PC-9 (cell line): ENCODE results near the gene SIK3. TPM values are rescaled to one million over a fixed set of nuclear protein-coding genes. Genes with fewer than 3 reads are reported as not detected.

Source experiments
- BruUV-seq: library from RNA; stranded (reverse); fragments of 400-500 nt; replicated peaks from 2 replicates; lab custom pipeline; 2021; lab: Mats Ljungman, UMichigan
- CTCF ChIA-PET: fragments of 300-600 bp; sonication (Branson Sonifier 250); formaldehyde crosslinking; loops from one replicate; lab custom pipeline; 2022; ENCODE audit warnings: antibody characterized with exemption; lab: Charles Lee
- POLR2A ChIA-PET: fragments of 300-600 bp; sonication (Branson Sonifier 250); formaldehyde crosslinking; loops from one replicate; lab custom pipeline; 2022; ENCODE audit warnings: antibody characterized with exemption; ENCODE audit not compliant: unreplicated experiment; lab: Charles Lee
- DNase-seq, 2 experiments: peaks; one replicate each; pipeline versions ENCODE4 v3.0.0 to v3.0.0-alpha.2; 2015 to 2022; ENCODE audit warnings: mixed read lengths in 1 of 2
- H2AFZ ChIP-seq: fragments of 200-600 bp; sonication (generic); 2 replicates; pipeline ENCODE4 v1.8.1; 2017; ENCODE audit warnings: antibody characterized with exemption
- H3F3A ChIP-seq: fragments of 200-600 bp; sonication (generic); 2 replicates; pipeline ENCODE4 v1.8.1; 2017; ENCODE audit warnings: antibody characterized with exemption, mild to moderate bottlenecking, low read depth; ENCODE audit not compliant: insufficient read depth
- H3K27ac ChIP-seq: fragments of 200-600 bp; sonication (generic); 2 replicates; pipeline ENCODE4 v1.6.1; 2016; ENCODE audit warnings: mixed run types
- H3K27me3 ChIP-seq: fragments of 200-600 bp; sonication (generic); 2 replicates; pipeline ENCODE4 v1.6.1; 2016; ENCODE audit warnings: low read depth, mixed run types; ENCODE audit not compliant: insufficient read depth
- H3K36me3 ChIP-seq: fragments of 200-600 bp; sonication (generic); 2 replicates; pipeline ENCODE4 v1.6.1; 2016; ENCODE audit warnings: low read depth, mixed run types
- H3K4me1 ChIP-seq: fragments of 200-600 bp; sonication (generic); replicated peaks from 2 replicates; pipeline ENCODE4 v1.6.1; 2016; ENCODE audit warnings: mixed run types; ENCODE audit not compliant: insufficient read depth
- H3K4me2 ChIP-seq: fragments of 200-600 bp; sonication (generic); 2 replicates; pipeline ENCODE4 v1.6.1; 2017; ENCODE audit warnings: mixed run types
- H3K4me3 ChIP-seq: fragments of 200-600 bp; sonication (generic); 2 replicates; pipeline ENCODE4 v1.6.1; 2016; ENCODE audit warnings: mixed run types
- H3K79me2 ChIP-seq: fragments of 200-600 bp; sonication (generic); 2 replicates; pipeline ENCODE4 v1.6.1; 2017; ENCODE audit warnings: low read depth, mixed run types
- H3K9me2 ChIP-seq: fragments of 200-600 bp; sonication (generic); 2 replicates; pipeline ENCODE4 v1.8.1; 2017; ENCODE audit warnings: mild to moderate bottlenecking; ENCODE audit not compliant: insufficient read depth
- H3K9me3 ChIP-seq: fragments of 200-600 bp; sonication (generic); 2 replicates; pipeline ENCODE4 v1.8.1; 2016; ENCODE audit warnings: low read depth; ENCODE audit not compliant: insufficient read depth
- H4K20me1 ChIP-seq: fragments of 200-600 bp; sonication (generic); 2 replicates; pipeline ENCODE4 v1.8.1; 2017; ENCODE audit not compliant: insufficient read depth
- EZH2 ChIP-seq: fragments of 200-600 bp; sonication (generic); IDR thresholded peaks from 2 replicates; pipeline ENCODE4 v1.8.0; 2017; ENCODE audit warnings: antibody characterized with exemption, low read depth
- intact Hi-C: fragments of 100-400 bp; cut with micrococcal nuclease; formaldehyde crosslinking; loops from one replicate; pipeline ENCODE4 v1.10.0; 2022; ENCODE audit not compliant: unreplicated experiment
- total RNA-seq: library from RNA; stranded (reverse); gene quantifications from 2 replicates; pipeline ENCODE4 v1.2.3, GENCODE V29; 2021
- TF ChIP-seq, protein P1 (sequence below): fragments of 200-600 bp; sonication (generic); conservative IDR thresholded peaks from 2 replicates; pipeline ENCODE4 v1.6.1; 2017; ENCODE audit warnings: mixed run types, antibody characterized with exemption, mild to moderate bottlenecking, moderate library complexity

SIK3 gene
- total RNA-seq, 1 experiment from 2014 or later, result 30.2 TPM

DNA sequence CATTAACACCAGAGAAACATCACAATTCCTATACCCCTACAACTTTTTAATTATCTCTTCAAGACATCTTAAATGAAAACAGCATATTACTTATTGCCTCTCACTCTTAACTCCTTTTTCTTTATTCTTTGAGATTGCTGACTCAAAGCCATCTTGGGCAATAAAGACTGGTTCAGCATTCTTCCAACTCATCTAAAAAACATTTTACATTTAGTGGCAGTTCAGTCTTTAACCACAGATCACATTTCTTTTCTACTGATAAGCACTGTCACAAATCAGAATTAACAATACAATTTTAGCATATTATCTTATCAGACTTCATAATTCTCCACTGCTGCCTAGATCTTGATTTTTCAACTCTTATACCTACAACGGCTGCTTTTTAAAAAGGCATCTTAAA lies 34.0 kb downstream of the SIK3 start:
- peak in 1 of 2 experiments; percentile 78 for DNase-seq
- Histone ChIP-seq H3K4me1 (peaks cover 15% of the 10 kb centered on the region), H3F3A (peaks cover 18% of the 10 kb centered on the region), H3K4me2 (peak overlapping the region; percentile 26), H3K9me3 (no peaks in the 10 kb centered on the region), H3K27me3 (no peaks in the 10 kb centered on the region), H3K27ac (peak overlapping the region; percentile 35), H3K4me3 (no peak overlapping the region), H3K9me2 (no peaks in the 10 kb centered on the region), H4K20me1 (no peaks in the 10 kb centered on the region), H3K79me2 (peaks cover 84% of the 10 kb centered on the region), H2AFZ (no peak overlapping the region), H3K36me3 (no peaks in the 10 kb centered on the region)
- no peak for TF ChIP-seq EZH2
- TF ChIP-seq, protein P1, sequence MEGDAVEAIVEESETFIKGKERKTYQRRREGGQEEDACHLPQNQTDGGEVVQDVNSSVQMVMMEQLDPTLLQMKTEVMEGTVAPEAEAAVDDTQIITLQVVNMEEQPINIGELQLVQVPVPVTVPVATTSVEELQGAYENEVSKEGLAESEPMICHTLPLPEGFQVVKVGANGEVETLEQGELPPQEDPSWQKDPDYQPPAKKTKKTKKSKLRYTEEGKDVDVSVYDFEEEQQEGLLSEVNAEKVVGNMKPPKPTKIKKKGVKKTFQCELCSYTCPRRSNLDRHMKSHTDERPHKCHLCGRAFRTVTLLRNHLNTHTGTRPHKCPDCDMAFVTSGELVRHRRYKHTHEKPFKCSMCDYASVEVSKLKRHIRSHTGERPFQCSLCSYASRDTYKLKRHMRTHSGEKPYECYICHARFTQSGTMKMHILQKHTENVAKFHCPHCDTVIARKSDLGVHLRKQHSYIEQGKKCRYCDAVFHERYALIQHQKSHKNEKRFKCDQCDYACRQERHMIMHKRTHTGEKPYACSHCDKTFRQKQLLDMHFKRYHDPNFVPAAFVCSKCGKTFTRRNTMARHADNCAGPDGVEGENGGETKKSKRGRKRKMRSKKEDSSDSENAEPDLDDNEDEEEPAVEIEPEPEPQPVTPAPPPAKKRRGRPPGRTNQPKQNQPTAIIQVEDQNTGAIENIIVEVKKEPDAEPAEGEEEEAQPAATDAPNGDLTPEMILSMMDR, result no peak
- ChIA-PET POLR2A (no interaction called here), CTCF (no interaction called here)
- intact Hi-C loops, result no loop called here
- BruUV-seq, result no TSS peak

DNA sequence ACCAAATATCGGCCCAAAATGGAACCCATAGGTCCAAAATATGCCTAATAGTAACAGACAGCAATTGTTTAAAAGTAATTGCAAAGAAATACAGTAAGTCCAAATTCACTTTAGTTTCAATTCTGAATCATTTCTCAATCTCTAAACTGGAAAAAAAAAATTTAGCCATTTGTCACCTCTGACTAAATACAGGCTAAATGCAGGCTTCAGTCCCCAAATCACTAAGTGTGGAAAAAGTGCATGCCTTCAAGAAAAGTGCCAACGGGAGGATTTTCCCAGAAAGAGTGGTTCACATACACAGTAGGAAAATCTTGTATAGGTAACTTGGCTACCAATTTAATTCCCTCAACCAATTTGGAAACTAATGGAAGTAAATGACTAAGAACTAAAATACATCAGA lies 35.7 kb downstream of the SIK3 start:
- TF ChIP-seq EZH2, result no peak
- TF ChIP-seq, protein P1, result no peak
- DNase-seq, result no peak
- Histone ChIP-seq H3F3A (peaks cover 16% of the 10 kb centered on the region), H3K4me2 (no peak overlapping the region), H2AFZ (no peak overlapping the region), H3K4me1 (peaks cover 13% of the 10 kb centered on the region), H3K4me3 (no peak overlapping the region), H3K27me3 (no peaks in the 10 kb centered on the region), H3K79me2 (peaks cover 84% of the 10 kb centered on the region), H3K27ac (no peak overlapping the region), H3K36me3 (no peaks in the 10 kb centered on the region), H4K20me1 (0 out of 2 replicates have a peak, but pooled peaks cover 6% of the 10 kb centered on the region), H3K9me2 (no peaks in the 10 kb centered on the region), H3K9me3 (no peaks in the 10 kb centered on the region)
- no TSS peak for BruUV-seq
- CTCF ChIA-PET, result no interaction called here
- POLR2A ChIA-PET, result no interaction called here
- intact Hi-C loops, result no loop called here

DNA sequence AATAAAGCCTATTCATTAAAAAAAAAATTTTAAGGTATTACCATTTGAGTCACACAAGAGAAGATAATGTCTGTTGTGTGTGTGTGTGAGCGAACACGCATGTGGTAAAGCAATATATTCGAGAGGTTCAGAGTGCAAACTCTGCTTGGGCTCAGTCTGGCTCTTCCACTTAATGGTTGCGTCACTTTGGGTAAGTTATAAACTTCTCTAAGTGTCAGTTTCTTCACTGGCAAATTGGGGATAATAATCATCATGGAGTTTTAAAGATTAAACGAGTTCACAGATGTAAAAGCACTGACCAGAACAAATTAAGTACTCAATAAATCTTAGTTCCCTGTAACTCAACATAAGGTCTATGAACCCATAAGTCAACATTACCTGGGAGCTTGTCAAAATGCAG lies 37.0 kb downstream of the SIK3 start:
- Histone ChIP-seq H3K4me2 (no peak overlapping the region), H3K9me3 (no peaks in the 10 kb centered on the region), H3K79me2 (peaks cover 75% of the 10 kb centered on the region), H3K27ac (no peak overlapping the region), H3K4me1 (peaks cover 13% of the 10 kb centered on the region), H3K36me3 (no peaks in the 10 kb centered on the region), H4K20me1 (0 out of 2 replicates have a peak, but pooled peaks cover 7% of the 10 kb centered on the region), H3F3A (peaks cover 10% of the 10 kb centered on the region), H3K27me3 (no peaks in the 10 kb centered on the region), H2AFZ (no peak overlapping the region), H3K4me3 (no peak overlapping the region), H3K9me2 (no peaks in the 10 kb centered on the region)
- intact Hi-C loops, result no loop called here
- TF ChIP-seq, protein P1, result no peak
- no peak for TF ChIP-seq EZH2
- BruUV-seq, result no TSS peak
- DNase-seq, result no peak
- POLR2A ChIA-PET, result no interaction called here
- CTCF ChIA-PET, result no interaction called here
